B cell (primary cell): ENCODE data around the gene GAL3ST2.

Experiments
- CTCF ChIP-seq: fragments of 200-600 bp; IDR thresholded peaks from one replicate; pipeline ENCODE4 v1.8.0; 2022; ENCODE audit warnings: antibody characterized with exemption, mild to moderate bottlenecking
- EZH2 ChIP-seq: IDR thresholded peaks from 2 replicates; pipeline ENCODE4 v1.6.1; 2012; ENCODE audit warnings: borderline replicate concordance, low read depth, mild to moderate bottlenecking, moderate library complexity, low read length; ENCODE audit not compliant: insufficient read depth, poor library complexity, severe bottlenecking

GRCh38 chr2:241788135-241788534 is 11.5 kb downstream of the GAL3ST2 start:
- TF ChIP-seq CTCF (no peak), EZH2 (no peak)
